ENCODE measurements around the gene CRY2.
"Not testable (repeated sequence)": the region's sequence is repeated elsewhere in the genome, so short reads cannot be mapped to it uniquely, and the experiment has no call there.

The CRY2 gene

GRCh38 chr11:45899448-45900174 is 52.3 kb downstream of the CRY2 start:
- DNase-seq (ENCODE audit: low spot score): peak; percentile 94

- DNase-seq (ENCODE audit: low spot score): not testable (repeated sequence)
These were observed 53.0 kb downstream of the CRY2 start for GRCh38 chr11:45900175-45900800.

DNA sequence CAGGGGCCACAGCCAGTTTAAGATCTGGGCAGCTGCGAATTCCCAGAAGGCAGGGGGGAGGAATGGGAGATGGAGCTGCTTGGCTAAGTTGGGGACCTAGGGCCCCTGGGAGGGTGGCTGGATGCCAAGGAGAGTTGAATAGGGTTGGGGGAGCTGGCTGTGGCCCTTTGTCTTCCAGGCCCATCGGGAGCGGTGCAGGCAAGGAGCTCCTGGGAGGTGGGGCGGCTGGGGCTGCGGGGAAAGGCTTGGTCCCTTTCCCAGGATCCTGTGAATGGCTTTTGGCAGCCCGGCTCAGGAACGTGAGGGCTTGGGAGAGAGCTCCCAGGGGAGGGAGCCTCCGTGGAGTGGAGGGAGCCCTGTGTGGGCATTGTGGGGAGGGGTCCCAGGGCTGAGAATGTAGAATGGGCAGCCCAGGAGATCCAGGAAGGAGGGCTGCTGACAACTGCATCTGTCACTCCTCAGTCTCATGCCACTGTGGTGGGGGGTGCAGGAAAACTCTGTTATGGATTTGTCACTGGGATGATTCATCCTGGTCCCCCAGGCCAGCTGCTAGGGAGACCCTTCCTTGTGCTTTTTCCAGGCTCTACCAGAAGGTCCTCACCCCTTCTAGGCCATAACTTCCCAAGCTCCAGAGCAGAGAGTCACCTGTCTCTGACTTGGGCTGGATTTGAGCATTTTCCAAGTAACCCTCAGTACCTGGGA is 53.8 kb downstream of the CRY2 start:
- DNase-seq (ENCODE audit: low spot score): peak; percentile 68

DNA sequence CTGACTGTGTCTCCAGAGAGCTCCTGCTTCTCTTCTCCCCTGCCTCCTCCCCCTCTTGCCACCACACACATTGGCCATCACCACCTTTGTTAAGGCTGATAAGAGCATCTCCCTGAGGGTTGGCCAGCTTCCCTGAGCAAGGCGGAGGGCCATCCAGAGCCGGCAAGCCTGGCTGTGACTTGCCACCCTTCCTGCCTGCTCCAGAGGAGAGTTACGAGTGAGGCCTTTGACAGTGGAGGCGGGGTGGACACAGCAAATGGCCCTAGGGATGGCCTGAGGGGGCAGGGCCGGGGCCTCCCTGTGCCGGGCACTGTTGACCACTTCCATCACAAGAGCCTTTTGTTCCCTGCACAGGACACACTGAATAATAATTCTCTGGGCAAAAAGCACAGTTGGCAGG is 54.4 kb downstream of the CRY2 start:
- DNase-seq (ENCODE audit: low spot score): peak; percentile 93

DNA sequence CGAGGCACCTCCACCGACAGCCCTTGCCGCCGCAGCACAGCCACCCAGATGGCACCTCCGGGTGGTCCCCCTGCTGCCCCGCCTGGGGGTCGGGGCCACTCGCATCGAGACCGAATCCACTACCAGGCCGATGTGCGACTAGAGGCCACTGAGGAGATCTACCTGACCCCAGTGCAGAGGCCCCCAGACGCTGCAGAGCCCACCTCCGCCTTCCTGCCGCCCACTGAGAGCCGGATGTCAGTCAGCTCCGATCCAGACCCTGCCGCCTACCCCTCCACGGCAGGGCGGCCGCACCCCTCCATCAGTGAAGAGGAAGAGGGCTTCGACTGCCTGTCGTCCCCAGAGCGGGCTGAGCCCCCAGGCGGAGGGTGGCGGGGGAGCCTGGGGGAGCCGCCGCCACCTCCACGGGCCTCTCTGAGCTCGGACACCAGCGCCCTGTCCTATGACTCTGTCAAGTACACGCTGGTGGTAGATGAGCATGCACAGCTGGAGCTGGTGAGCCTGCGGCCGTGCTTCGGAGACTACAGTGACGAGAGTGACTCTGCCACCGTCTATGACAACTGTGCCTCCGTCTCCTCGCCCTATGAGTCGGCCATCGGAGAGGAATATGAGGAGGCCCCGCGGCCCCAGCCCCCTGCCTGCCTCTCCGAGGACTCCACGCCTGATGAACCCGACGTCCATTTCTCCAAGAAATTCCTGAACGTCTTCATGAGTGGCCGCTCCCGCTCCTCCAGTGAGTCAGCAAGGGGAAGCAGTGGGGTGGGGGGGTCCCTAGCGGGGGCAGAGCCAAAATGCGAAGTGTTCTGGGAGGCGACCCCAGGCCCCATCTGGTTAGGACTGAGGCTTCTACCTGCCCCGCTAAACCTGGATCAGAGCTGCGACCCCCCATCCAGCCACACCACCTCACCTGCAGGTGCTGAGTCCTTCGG is 55.4 kb downstream of the CRY2 start:
- no peak for DNase-seq (ENCODE audit: low spot score)

DNA sequence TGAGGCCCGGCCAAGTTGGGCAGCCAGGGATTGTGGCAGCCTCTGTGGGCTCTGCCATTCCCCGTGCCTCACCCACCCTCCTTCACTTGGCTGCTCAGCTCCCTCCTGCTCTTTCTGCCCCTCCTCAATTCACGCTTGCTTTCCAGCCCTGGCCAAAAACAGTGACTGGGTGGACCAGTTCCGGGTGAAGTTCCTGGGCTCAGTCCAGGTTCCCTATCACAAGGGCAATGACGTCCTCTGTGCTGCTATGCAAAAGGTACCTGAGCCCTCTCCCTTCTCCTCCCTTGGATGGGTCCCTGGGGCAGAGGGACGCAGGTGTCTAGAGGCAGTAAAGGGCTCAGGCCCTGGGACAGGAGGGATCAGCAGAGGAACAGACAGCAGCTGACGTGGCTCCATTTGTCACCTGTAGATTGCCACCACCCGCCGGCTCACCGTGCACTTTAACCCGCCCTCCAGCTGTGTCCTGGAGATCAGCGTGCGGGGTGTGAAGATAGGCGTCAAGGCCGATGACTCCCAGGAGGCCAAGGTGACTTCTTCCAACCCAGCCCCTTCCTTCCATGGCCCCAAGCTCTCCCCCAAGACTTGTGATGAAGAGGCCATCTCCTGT is 57.1 kb downstream of the CRY2 start:
- no peak for DNase-seq (ENCODE audit: low spot score)

DNA sequence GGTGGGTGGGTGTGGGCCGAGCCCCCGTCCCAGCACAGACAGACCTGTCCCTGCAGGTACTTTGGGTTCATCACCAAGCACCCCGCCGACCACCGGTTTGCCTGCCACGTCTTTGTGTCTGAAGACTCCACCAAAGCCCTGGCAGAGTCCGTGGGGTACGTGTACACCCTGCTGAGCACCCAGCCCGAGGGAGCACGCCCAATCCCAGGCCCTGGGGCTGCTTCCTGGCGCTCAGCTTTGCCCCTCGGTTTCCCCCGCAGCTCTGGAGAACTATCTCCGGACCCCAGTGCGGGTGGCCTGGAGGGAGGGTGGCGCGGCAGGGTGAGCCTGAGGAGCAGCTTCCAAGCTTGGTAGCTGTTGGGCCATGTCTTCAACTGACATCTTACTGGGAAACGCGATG is 57.8 kb downstream of the CRY2 start:
- DNase-seq (ENCODE audit: low spot score): no peak

GRCh38 chr11:45905576-45905975 is 58.3 kb downstream of the CRY2 start:
- not testable (repeated sequence) for DNase-seq (ENCODE audit: low spot score)

- DNase-seq (ENCODE audit: low spot score): no peak
These were observed 58.9 kb downstream of the CRY2 start for GRCh38 chr11:45906096-45906682.

DNA sequence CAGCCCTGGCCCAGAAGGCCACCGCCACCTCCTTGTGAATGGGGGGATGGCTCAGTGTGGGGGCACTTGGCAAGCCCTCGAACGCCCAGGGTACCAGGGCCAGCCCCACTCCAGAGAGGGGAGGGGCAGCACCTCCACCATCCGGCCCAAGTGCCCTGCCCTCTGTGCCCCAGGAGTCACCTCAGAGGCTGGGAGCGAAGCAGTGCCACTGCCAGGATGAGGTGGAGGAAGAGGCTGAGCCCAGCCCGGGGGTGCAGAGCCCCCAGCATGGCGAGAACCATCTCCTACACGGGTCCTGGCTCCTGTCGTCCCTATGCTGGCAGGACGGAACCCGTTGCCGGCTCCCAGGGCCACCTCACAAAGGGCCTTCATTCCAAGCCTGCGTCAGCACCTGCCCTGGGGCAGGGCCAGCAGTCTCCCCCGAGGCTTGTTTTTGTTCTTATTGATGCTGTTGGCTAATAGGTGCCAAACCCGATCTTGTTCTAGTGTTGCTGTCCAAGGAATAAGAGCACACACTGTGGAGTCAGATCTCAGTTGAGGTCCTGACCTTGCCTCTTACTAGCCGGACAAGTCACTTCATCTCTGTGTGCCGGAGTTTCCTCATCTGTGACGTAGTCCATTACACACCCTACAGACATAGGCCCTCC is 59.8 kb downstream of the CRY2 start, which contains the start of gene FREY1:
Gene FREY1 (minus strand): TSS at position 307 of the 647 bp plus-strand sequence. CDS start 26 bp downstream, at position 281.
- DNase-seq (ENCODE audit: low spot score): no peak

DNA sequence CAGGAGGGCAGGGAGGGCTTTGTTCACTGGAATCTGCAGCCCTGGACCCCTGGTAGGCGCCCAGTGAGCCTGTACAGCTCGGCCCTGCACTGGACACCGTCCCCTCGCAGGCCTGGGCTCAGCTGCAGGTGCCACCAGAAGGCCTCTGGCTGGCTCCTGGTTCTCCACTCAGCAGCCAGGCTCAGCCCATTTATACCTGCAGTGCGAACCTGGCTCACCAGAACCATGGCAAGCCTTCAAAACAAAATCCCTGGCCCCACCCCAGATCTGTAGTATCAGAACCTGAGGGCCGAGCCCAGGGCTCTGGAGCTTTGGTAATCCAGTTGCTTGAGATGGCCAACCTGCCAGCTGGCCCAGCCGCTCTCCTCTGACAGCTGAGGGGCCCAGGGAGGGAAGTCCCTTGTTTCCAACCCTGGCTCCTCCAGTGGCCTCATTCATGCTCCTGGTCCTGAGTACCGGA is 60.7 kb downstream of the CRY2 start:
- DNase-seq (ENCODE audit: low spot score): no peak

GRCh38 chr11:45909594-45910475 is 62.6 kb downstream of the CRY2 start:
- DNase-seq (ENCODE audit: low spot score): no peak

GRCh38 chr11:45910623-45911022 is 63.3 kb downstream of the CRY2 start:
- DNase-seq (ENCODE audit: low spot score): no peak

- no peak for DNase-seq (ENCODE audit: low spot score)
These were observed 66.2 kb downstream of the CRY2 start for GRCh38 chr11:45913514-45913913.

DNA sequence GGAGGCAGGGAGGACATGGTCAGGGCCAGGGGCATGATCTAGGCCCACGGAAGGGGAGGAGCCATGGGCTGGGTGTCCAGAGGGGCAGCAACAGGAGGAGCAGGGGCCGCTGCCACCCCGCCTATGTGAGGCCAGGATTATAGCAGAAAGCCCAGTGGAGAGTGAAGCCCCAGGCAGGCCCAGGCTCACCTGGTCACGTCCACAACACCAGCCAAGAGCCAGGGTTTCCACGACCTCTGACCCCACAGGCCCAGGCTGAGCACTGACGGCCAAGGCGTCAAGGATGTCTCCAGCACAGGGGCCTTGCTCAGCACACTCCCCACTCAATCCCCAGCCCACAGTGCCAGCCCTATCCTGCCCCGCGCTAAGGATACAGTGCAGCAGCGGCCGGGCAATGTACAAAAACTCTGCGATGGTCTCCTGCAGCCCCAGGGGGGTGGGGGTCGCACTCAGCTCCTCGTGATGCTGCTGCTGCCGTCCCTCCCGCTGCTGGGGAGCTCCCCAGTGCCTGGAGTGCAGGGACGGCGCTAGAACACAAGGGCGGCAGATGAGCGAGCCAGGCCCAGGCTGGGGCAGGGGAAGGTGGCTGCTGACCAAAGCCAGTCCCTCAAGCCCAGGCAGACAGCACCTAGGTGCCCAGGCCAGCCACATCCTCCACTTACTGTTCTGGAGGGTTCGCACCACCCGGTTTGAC is 66.8 kb downstream of the CRY2 start:
- no peak for DNase-seq (ENCODE audit: low spot score)

GRCh38 chr11:45915446-45915845 is 68.2 kb downstream of the CRY2 start:
- DNase-seq (ENCODE audit: low spot score): no peak

DNA sequence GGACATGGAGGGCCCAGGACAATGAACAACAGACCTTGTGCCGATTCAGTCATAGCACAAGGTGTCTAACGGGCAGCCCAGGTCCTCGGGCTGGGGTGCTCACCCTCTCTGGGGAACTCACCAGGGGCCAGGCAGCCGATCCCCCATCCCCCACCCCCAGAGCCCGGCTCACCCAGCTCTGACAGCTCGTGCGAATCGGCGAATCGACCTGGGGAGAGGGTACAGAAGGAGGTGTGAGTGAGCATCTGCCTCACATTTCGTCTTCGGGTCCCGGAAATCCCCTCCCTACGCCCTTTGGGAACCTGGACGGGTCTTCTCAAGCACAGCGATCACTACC is 70.0 kb downstream of the CRY2 start:
- DNase-seq (ENCODE audit: low spot score): no peak

DNA sequence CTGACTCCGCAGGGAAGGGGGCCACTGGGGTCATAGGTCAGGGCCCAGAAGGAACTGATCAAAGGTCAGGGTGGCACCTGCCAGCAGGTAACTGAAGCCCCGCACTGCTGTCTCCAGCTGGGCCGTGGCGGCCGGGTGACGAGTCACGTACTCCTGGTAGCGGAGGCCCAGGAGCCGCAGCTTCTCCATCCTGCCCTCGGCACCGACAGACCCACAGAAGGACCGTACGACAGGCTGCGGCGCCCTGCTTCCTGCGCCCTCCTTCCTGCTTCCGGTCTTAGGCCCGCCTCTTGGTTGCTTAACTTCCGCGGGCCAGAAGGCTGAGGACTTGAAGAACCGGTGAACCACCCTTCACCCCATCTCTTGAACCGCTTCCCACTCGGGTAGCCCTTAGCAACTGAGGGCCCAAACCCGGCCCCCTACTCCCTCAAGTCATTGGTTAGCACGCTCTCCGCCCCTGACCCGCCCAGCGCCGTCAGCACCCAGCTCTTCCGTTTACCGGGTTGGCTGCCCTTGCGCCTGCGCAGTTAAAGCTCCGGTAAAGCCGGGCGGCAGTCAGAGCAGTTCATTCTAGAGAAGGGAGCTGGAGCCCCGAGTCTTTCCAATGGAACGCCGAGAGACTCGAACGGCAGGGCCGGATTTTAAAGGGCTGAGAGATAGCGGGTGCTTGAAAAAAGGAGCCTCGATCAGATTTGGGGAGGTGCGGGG is 70.5 kb downstream of the CRY2 start, which contains the start of gene PEX16:
Gene PEX16 (minus strand): TSS at position 255 of the 708 bp plus-strand sequence. CDS start 66 bp downstream, at position 189.
- peak; percentile 98 for DNase-seq (ENCODE audit: low spot score)

All from putamen (tissue), 1 donor.